HG03571 (cell line): ENCODE results near the gene PAX6.

ENCODE experiments used
- ATAC-seq: cut with Tn5 transposase; IDR thresholded peaks from one replicate; pipeline ENCODE4 v1.9.1; 2021; ENCODE audit not compliant: unreplicated experiment

Gene PAX6

GRCh38 chr11:31809541-31809856 is 1.6 kb downstream of the PAX6 start:
- ATAC-seq, result no peak

GRCh38 chr11:31808721-31809540 is 2.2 kb downstream of the PAX6 start:
- ATAC-seq, result no peak

GRCh38 chr11:31807799-31808667 is 3.1 kb downstream of the PAX6 start:
- ATAC-seq, result no peak

- no peak for ATAC-seq
Measured at GRCh38 chr11:31806928-31807798, 4.0 kb downstream of the PAX6 start.

- ATAC-seq, result no peak
Measured at GRCh38 chr11:31806186-31806927, 4.8 kb downstream of the PAX6 start.

GRCh38 chr11:31805629-31806185 is 5.4 kb downstream of the PAX6 start:
- ATAC-seq, result no peak

GRCh38 chr11:31805037-31805628 is 6.0 kb downstream of the PAX6 start:
- no peak for ATAC-seq

- no peak for ATAC-seq
Measured at GRCh38 chr11:31804312-31805036, 6.6 kb downstream of the PAX6 start.

- no peak for ATAC-seq
Measured at GRCh38 chr11:31803813-31804311, 7.3 kb downstream of the PAX6 start.

GRCh38 chr11:31802990-31803812 is 7.9 kb downstream of the PAX6 start:
- no peak for ATAC-seq

GRCh38 chr11:31802609-31802989 is 8.5 kb downstream of the PAX6 start:
- no peak for ATAC-seq

- ATAC-seq, result no peak
Measured at GRCh38 chr11:31802000-31802551, 9.0 kb downstream of the PAX6 start.

GRCh38 chr11:31801298-31801702 is 9.8 kb downstream of the PAX6 start:
- ATAC-seq, result no peak

- no peak for ATAC-seq
Measured at GRCh38 chr11:31800398-31801265, 10.5 kb downstream of the PAX6 start.

GRCh38 chr11:31799435-31800397 is 11.4 kb downstream of the PAX6 start:
- no peak for ATAC-seq
